GM21367 (cell line): ENCODE data around the gene KLHL5.

Experiments used
- ATAC-seq: cut with Tn5 transposase; IDR thresholded peaks from one replicate; pipeline ENCODE4 v1.9.1; 2021; ENCODE audit not compliant: unreplicated experiment

KLHL5 gene

GRCh38 chr4:39169426-39169825 is 107.4 kb downstream of the KLHL5 start:
- ATAC-seq: no peak

DNA sequence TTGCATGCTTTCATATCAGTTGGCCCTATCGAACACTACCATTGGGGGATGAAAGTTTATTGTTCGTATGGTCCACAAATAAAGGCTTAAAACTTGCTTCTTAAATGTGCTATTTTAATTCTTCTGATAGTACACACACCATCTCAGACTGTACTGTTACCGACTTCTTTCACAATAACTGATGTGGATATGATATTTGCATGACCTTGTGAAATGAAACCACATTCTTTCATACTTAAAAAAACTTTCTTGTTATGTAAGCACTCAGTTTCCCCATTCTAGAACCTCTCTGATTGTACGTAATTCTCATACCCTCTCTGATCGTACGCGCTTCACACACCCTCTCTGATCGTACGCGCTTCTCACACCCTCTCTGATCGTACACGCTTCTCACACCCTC is 108.3 kb downstream of the KLHL5 start:
- no peak for ATAC-seq
